NCI-H345 treated with DMSO at 0.1 percent for 48 hours (cell line): Measurements from ENCODE around the gene GLIPR1.
"Not testable (repeated sequence)": the region's sequence is repeated elsewhere in the genome, so short reads cannot be mapped to it uniquely, and the experiment has no call there.

Source experiments
- DNase-seq: peaks from one replicate; lab custom pipeline; 2025; ENCODE audit not compliant: unreplicated experiment; lab: John Stamatoyannopoulos, UW

The GLIPR1 gene

GRCh38 chr12:75474116-75474515 lies 6.4 kb upstream of the GLIPR1 start:
- DNase-seq = no peak

GRCh38 chr12:75476071-75476470 lies 4.5 kb upstream of the GLIPR1 start:
- DNase-seq = no peak

DNA sequence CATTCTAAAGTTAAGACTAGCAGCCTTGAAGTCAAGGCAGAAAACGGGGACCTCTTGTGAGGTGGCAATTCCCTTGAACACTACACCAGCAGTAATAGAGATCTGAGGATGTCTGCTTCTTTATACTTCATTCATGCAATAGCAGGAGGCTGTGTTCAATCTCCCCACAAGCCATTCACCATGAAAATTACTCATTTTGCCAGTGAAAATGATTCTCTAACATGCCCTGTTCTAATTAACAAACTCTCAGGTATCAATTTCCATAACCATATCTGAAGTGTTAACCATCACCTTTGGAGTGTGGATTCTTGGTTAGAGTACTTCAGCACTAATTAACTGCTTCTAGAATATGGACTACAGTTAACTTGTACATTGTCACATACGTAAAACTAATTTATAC lies 3.4 kb upstream of the GLIPR1 start:
- no peak for DNase-seq

- DNase-seq = no peak
Measured at GRCh38 chr12:75478116-75478794, 2.3 kb upstream of the GLIPR1 start.

GRCh38 chr12:75479963-75480461 lies 543 bp upstream of the GLIPR1 start:
- no peak for DNase-seq

GRCh38 chr12:75481013-75481705 lies 604 bp downstream of the GLIPR1 start:
- no peak for DNase-seq

DNA sequence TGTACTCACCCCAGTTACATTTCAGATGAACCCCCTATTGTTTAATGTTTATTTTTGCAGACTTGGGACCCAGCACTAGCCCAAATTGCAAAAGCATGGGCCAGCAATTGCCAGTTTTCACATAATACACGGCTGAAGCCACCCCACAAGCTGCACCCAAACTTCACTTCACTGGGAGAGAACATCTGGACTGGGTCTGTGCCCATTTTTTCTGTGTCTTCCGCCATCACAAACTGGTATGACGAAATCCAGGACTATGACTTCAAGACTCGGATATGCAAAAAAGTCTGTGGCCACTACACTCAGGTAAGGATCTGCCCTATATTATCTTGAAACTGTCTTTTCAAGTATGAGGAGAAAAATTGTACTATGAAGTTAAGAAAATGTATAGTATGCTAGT lies 1.2 kb downstream of the GLIPR1 start:
- DNase-seq = no peak

DNA sequence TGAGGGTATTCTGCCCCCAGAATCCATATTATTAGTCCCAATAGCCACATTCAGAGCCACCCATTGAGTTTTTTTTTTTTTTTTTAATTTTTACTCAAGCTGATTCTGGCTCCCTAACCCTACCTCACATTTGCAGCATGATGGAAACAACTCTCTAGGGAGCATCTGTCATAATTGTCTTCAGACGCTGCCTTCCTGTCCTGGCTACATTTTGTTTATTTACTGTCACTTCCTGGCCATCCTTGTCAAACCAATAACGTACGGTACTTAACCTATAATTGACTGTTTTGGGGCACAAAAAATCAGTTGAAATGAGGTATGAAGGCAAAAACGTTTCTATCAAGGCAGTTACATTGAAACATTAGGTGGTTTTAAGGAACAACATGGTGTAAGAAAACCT lies 2.1 kb downstream of the GLIPR1 start:
- DNase-seq = no peak

DNA sequence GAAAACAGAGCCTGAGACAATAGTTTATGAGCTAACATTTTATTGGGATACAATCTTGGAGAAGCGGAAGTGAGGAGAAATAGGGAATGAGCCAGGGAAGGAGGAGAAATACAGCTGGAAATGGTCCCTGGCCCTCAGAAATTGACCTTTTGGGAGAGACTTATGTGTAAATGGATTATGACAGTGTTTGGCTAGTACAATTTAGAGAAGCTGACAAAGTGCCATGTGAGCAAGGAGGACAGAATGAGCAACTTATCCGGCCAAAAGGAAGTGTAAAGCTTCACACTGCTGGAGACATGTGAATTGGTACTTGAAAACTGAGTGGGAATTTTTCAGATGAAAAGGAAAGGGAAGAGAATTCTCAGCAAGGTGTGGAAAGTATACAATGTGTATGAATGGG lies 2.9 kb downstream of the GLIPR1 start:
- DNase-seq = no peak

DNA sequence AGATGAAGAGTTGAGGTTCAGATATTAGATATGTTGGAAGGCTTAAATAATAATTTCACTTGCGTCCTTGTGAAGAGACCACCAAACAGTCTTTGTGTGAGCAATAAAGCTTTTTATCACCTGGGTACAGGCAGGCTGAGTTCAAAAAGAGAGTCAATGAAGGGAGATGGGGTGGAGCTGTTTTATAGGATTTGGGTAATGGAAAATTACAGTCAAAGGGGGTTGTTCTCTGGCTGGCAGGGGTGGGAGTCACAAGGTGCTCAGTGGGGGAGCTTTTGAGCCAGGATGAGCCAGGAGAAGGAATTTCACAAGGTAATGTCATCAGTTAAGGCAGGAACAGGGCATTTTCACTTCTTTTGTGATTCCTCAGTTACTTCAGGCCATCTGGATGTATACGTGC lies 3.9 kb downstream of the GLIPR1 start:
- not testable (repeated sequence) for DNase-seq

DNA sequence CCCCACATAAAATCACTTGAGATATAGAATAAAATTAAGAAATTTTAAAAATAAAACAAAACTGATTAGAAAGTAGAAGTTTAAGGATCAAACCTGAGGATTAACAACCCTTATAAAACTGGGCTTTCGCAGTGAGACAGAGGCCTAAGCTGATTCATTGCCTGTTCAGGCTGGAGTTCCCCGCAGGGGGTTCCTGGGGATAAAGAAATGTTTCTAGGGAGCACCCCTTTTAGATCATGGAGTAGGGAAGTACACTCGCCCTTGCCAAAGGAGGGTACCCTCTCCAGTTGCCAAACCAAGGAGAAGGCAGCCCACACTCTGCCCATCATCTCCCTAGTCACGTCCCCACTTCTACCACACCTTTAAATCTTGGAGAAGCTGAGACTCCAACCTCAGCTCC lies 6.8 kb downstream of the GLIPR1 start:
- no peak for DNase-seq

GRCh38 chr12:75488553-75488952 lies 8.0 kb downstream of the GLIPR1 start:
- no peak for DNase-seq

DNA sequence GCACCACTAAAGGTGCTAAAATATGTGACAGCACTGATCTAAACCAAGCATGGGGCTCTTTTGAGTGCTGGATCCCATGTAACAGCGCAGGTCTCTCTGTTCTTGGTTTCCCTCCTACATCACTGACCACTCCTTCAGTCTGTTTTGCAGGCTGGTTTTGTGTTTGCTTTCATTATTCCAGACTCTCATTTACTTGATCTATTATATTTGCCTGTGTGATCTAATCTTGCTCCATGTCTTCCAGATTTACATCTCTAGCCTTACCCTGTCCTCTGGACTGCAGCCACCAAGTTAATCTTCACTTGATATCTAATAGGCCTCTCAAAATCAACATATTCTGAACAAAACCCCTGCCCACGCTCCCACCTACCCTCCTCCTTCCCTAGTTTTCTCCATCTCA lies 8.6 kb downstream of the GLIPR1 start:
- no peak for DNase-seq

DNA sequence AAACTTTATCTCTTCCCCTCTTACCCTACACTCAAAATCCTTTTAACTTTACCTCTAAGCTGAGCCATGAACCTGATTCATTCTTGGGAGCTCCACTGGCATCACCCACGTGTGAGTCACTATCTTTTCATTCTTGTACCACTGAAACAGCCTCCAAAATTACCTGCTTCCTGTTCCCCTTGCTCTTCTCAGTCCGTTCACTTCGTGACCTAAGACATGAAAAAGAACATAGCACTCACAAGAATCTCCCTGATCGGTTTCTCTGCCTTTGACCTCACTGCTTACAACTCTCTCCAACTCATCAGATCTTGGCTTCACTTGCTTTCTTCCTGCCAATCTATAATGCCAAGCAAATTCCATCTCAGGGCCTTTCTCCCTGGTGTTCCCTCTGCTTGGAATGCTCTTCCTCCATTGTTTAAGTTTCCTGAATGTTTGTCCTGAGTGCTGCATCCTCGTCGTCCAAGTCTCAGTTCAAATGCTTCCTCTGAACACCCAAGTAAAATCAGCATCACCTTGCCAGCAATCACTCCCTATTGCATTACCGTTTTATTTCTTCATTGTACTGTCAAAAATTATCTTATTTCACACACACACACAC lies 9.2 kb downstream of the GLIPR1 start:
- DNase-seq = no peak

GRCh38 chr12:75491169-75491568 lies 10.6 kb downstream of the GLIPR1 start:
- no peak for DNase-seq

DNA sequence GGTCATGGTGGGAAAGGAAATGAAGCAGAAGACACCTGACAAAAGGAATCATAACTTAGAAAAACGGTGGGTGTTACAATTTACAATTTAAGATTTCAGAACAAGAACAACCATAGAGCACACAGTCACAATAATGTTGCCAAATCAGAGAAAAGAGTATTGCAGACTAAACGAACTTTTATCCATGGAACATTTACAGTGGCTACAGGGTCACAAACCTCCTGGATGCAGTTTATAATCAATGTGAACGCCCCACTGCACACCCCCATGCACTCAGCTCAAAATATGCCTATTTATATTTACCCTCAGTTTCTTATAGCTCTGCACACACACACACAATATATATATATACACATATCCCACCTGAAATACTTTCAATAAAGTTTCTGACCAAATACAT lies 22.9 kb downstream of the GLIPR1 start:
- DNase-seq = no peak

DNA sequence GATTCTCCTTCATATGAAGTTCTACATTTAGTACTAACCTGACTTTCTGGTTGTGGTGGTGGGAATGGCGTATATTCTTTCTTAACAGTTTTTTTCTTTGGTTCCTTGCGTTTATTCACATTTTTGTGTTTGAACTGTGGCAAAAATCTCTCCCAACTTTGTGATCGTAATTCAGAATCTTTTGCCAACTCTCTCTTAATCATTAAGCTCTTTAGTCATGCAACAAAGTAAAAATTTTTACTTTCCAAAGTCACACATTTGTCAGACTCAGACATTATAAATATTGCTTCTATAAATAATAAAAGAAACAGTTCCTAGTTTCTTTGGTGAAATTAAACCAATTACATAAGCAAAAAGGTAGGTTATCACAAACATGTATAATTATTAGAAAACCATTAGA lies 23.3 kb downstream of the GLIPR1 start:
- no peak for DNase-seq

DNA sequence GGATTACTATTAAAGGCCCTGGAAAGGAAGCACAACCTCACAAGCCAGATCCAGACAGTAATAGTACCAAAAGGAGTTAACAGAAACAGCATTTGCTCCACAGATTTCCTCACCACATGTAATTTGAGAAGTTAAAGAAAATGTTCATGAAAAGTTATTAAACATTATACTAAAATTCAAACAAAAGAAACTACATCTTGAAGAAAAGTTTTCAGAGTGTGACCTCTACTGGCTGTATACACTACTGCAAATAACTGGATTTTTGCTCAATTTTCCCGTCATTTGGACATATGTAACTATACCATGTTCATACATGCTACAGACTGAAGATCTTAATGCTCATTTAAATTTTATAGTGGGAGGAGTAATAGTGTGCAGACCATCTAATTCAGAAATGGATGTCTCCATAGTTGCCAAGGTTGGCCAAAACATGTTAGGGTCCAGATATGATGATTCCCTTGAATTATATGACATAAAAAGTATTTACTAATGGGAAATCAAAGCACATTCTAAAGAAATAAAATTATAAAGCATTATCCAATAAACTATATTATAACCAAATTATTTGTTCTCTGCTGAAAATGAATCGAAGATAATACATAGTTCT lies 25.3 kb downstream of the GLIPR1 start:
- DNase-seq = no peak

DNA sequence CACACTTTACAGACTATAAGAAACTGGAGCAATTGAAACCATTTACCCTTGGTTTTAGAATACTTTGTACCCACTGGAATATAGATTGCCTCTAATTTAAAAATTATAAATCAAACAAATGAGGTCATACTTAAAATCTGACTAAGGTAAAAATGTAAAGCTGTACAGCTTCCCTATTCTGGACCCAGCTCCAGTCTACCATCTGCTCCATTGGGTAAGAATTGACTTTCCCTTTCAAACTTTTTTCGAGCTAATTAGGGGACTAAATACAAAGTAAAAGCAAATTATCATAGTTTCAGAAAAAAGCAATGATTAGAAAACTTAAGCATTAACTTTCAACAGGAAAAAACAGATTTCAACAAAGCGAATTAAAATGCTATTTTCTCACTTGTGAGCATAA lies 26.5 kb downstream of the GLIPR1 start:
- no peak for DNase-seq

DNA sequence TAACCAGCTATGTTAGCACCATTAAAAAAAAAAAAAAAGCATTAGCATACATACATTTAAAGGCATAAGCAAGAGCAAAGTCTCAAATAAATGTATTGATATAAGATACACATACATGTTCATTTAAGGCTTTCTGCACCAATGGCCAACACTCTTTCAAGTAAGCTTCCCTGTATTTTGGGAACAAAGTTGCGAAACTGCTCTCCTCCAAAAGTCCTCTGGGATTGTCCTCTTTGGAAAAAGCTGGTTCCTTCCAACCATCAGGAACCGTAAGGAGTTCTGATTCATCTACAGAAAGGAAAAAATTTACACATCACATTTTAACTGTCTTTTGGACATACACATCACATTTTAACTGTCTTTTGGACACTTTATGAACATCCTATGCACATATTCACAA lies 27.6 kb downstream of the GLIPR1 start:
- DNase-seq = no peak

- DNase-seq = no peak
Measured at GRCh38 chr12:75509621-75510020, 29.1 kb downstream of the GLIPR1 start.
